Fibroblast of gingiva (primary cell): ENCODE measurements around the gene PNMT.

Source experiments
- DNase-seq: peaks from one replicate; pipeline ENCODE4 v3.0.0-alpha.2; 2011; ENCODE audit warnings: low read depth

The PNMT gene

DNA sequence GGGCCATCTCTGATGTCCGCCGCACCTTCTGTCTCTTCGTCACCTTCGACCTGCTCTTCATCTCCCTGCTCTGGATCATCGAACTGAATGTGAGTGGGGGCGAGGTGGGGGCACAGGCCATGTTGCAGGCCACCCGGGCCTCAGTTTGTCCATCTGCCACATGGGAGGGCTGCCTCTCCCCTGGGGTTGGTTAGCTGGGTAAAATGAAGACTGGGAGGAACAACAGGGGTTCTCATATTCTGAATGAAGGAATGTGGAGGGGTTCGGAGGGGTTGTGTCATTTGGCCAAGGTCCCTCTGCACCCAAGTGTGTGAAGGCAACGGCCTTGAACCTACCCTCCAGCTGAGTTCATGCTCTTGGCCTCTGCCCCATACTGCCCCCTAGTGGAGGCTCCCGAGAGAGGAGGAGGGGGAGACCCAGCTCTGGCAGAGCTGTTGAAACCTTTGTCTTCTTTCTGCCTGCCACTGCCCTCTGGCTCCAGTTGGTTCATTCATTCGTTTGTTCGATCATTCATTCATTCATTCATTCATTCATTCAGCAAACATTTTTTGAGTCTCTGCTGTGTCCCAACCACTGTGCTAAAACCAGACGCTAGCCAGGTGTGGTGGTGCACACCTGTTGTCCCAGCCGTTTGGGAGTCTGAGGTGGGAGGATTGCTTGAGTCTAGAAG lies 14.5 kb upstream of the PNMT start:
- DNase-seq = no peak

DNA sequence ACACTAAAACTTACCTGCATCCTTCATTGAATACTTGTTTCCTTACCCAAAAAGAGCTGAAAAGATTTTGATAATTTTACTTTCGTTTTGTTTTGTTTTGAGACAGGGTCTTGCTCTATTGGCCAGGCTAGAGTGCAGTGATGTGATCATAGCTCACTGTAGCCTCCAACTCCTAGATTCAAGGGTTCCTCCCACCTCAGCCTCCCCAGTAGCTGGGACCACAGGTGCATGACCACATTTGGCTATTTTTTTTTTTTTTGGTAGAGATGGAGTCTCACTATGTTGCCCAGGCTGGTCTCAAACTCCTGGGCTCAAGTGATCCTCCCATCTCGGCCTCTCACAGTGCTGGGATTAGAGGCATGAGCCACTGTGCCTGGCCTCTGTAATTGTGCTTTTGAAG lies 13.1 kb upstream of the PNMT start:
- no peak for DNase-seq

DNA sequence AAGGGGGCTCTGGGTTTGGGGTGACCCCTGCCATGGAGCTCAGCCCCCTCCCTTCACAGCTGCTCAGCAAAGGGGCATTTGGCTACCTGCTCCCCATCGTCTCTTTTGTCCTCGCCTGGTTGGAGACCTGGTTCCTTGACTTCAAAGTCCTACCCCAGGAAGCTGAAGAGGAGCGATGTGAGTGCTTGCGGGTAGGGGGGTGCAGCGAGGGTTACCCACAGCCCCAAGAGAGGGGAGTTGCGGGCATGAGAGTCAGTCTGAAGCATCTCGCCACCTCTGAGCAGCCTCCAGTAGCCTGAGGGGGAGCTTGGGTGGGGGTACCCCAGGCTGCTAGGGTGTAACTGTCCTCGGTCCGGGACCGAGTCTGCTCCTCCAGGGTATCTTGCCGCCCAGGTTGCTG lies 9.9 kb upstream of the PNMT start:
- no peak for DNase-seq

DNA sequence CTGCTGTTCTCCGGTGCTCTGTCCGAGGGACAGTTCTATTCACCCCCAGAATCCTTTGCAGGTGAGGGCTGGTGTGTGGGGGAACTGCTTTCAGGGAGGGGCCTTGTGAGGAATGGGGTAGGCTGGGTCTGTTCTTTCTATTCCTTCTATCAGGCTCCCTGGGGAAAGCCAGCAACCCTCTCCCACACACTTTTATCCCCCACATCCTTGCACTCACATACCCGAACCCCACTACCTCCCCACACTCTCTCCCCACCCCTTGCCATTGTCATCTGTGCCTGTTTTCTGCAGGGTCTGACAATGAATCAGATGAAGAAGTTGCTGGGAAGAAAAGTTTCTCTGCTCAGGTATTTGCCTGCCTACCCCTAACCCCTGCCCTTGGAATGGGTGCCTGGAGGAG lies 9.5 kb upstream of the PNMT start:
- DNase-seq = no peak

DNA sequence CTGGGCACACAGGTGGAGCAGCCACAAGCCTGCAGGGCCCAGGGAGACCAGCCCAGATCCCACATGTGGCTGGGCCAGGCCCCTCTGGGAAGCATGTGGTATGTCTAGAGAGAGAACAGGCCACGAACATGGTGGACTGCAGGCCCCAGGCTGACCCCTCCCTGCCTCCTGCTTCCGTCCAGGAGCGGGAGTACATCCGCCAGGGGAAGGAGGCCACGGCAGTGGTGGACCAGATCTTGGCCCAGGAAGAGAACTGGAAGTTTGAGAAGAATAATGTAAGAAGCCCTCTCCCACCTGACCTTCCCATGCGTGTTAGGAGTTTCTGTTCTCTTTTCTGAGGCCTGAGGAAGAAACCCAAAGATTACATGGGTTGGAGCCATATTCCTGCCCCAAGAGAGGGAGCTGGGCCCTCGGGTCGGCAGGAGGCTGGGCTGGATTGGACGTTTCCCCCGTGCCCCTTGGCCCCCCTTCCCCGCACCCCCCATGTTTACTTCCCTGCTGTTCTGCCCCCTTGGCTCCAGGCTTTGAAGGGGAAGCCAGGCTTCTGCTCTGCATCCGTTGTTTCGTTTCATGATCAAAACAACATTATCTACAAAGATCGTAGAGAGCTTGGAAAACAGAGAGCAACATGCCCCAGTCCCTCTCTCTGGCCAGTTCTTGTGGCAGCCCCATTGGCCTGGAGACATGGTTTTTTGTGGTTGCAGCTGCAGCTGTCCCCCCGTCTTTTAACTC lies 8.8 kb upstream of the PNMT start:
- DNase-seq = no peak

DNA sequence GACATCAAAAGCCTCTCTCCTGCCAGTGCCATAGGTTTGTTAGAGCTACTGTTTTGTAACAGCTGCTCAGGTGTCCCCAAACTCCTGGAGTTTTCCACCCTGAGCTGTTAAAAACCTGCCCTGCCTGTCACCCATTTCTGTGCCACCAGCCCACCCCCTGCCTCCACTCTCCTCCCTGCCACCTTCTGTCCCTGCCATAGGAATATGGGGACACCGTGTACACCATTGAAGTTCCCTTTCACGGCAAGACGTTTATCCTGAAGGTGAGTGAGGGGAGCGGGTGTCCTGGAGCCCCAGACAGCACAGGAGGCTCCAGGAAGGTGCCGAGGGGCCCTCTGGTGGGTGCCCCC lies 8.3 kb upstream of the PNMT start:
- DNase-seq = no peak

DNA sequence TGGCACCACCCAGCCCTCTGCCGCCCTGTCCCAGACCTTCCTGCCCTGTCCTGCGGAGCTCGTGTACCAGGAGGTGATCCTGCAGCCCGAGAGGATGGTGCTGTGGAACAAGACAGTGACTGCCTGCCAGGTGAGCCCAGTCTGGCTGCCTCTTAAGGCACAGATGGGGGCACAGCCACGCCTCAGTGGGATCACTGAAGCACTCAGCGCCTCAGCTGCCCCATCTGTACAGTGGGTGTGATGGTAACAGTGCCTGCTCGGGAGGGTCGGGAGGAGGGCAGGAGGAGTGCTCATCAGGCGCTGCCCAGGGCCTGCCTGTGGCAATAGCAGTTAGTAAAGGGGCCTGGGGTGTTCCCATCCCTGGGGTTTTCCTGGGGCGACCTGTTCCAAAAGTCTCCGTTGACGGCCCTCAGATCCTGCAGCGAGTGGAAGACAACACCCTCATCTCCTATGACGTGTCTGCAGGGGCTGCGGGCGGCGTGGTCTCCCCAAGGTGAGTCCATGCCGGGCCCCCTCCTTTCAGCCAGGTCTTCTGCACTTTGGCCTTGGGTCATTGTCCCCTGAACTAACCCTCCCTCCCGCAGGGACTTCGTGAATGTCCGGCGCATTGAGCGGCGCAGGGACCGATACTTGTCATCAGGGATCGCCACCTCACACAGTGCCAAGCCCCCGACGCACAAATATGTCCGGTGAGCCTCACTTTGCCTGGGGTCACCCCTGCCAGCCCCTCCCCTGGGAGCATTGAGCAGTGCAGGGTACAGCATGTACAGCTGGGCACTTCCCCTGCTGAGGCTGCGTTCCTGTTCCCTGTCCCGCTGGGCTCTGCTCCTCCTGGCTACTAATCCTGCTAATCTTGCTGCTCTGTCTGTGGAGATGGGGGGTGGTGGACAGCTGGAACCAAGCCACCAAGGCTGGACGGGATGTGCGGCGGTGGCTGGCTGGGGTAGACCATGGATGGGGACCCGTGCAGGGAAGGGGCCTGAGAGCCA lies 7.6 kb upstream of the PNMT start:
- no peak for DNase-seq

DNA sequence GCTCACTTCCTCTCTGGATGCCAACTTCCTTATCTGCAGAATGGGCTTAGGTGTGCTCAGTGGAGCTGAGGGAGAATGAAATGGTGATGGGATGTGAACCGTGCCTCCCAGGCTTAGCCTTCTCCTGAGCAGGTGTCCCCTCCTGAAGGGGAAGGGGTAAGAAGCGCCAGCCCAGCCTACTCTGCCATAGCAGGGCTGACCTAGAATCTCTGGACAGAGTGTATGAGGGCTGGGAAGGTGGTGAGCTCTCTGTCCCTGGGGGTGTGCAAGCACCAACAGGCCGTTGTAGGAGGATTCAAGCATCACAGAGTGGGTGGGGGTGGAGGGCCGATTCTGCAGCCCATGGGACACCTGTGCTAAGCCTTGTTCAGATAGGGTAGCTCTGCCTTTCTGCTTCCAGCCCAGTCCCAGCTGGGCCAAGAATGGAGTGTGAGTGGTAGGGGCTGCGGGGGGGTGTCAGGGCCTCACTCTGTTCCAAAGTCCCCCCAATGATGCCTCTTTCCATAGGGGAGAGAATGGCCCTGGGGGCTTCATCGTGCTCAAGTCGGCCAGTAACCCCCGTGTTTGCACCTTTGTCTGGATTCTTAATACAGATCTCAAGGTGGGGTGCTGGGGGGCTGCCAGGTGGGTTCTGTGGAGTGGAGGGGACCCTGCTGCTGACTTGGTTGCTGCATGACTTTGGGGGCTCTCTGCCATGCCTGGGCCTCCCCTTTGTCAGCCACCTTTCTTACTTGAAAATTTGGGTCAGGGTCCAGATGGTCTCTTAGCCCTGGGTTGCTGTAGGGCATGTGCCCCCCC lies 6.3 kb upstream of the PNMT start:
- no peak for DNase-seq

DNA sequence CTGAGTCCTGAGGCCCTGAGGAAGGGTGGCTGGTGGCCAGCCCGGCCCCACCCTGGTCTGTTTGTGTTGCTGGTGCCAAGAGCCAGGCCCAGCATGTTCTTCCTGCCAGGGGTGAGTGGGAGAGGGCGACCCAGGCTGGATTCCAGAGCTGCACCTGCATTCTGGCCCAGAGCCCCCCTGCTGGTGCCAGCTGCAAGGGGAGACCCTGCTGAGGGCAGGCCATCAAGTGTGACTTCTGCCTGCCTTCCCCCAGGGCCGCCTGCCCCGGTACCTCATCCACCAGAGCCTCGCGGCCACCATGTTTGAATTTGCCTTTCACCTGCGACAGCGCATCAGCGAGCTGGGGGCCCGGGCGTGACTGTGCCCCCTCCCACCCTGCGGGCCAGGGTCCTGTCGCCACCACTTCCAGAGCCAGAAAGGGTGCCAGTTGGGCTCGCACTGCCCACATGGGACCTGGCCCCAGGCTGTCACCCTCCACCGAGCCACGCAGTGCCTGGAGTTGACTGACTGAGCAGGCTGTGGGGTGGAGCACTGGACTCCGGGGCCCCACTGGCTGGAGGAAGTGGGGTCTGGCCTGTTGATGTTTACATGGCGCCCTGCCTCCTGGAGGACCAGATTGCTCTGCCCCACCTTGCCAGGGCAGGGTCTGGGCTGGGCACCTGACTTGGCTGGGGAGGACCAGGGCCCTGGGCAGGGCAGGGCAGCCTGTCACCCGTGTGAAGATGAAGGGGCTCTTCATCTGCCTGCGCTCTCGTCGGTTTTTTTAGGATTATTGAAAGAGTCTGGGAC lies 5.5 kb upstream of the PNMT start:
- no peak for DNase-seq

DNA sequence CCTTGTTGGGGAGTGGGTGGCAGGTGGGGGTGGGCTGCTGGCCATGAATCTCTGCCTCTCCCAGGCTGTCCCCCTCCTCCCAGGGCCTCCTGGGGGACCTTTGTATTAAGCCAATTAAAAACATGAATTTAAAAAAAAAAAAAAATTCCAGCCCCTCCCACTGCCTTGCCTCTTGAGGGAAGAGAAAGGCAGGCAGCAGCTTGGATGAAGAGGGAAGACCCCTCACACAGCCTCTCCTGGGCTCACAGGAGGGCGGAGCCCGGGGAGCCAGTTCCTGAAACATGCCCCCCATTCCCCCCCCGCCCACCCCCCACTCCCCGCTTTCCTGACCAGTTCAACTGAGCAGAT lies 4.9 kb upstream of the PNMT start:
- DNase-seq = no peak

DNA sequence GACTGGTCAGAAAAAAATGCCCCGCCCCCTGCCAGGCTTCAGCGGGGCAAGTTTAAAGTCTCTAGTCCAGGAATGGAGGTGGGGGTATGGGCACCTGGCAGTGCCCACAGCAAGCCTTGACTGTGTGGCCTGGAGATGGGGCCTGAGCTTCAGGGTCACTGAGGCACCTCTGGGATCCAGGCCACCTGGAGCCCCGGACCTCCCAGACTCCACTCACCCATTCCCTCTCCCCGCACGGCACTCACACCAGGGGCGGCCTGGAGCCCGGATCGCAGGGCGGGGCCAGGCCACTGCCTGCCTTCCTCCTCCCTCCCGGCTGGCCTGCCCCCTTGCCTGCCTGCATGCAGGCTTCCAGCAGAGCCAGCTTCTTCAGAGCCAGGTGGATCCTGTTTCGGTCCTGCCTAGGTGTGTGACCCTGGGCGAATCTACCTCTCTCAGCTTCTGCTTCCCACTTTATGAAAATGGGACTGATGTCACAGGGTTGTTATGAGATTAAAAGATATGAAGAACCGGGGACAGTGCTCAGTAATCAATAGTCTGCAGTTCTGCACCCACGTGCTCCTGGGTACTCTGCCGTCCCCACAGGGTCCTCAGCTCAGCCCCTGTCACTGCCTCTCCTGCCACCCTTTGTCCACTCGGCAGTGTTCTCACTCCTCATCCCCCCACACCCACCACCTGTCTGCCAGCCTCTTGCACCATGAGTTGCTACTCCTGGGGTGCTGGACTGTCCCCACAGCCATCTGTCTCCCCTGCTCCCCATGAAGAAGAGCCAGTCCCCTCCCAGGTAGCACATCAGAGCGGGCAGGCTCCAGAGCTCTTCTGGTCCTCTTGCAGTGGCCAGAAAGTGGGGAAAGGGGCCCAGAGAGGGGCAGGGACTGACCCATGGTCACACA lies 4.3 kb upstream of the PNMT start:
- DNase-seq = no peak

DNA sequence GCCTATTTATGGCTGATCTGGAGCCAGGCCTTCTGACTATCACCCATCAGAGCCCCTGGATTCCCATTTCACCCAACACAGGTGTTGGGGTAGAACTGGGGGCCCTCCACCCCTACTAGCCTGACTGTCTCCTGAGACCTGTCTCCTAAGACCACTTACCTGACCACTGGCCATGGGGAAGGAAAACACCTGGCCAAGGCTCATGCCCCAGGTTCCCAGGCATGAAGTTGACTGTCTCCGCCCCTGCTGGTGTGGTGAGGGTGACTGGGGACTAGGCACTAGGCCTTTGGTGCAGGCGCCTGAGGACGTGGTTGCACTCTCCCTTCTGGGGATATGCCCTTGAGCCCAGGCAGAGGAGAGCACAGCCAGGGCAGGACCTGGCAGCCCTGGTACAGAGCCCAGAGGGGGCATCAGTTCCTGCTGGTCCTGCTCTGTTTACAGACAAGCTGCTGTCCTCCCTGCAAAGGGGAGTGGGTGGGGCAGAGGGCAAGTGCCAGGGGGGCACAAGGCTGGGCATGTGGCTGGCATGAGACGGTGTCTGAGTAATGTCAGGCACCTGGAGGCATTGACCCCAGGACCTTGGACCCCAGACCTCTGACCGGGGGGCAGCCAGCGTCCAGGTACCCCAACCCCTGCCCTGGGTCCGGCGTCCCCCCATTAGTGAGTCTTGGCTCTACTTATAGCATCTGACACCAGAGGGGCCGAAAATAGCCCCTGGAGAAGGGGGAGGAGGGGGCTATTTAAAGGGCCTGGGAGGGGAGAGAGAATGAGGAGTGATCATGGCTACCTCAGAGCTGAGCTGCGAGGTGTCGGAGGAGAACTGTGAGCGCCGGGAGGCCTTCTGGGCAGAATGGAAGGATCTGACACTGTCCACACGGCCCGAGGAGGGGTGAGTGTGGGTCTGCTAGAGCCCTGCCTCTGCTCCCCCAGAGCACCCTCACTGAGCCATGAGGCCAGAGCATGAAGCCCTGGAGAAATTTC lies 3.4 kb upstream of the PNMT start, which contains the start of gene TCAP:
TSS of gene TCAP (plus strand) at position 769 of the 981 bp plus-strand sequence. CDS start at position 780, 11 bp downstream.
- DNase-seq = no peak

DNA sequence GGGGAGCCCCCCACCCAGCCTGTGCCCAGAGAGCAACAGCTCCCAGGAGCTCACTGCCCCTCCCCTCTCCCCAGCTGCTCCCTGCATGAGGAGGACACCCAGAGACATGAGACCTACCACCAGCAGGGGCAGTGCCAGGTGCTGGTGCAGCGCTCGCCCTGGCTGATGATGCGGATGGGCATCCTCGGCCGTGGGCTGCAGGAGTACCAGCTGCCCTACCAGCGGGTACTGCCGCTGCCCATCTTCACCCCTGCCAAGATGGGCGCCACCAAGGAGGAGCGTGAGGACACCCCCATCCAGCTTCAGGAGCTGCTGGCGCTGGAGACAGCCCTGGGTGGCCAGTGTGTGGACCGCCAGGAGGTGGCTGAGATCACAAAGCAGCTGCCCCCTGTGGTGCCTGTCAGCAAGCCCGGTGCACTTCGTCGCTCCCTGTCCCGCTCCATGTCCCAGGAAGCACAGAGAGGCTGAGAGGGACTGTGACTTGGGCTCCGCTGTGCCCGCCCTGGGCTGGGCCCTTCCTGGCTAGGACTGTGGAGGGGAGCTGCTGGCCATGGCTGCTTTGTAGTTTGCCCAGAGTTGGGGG lies 2.5 kb upstream of the PNMT start:
- DNase-seq = no peak

DNA sequence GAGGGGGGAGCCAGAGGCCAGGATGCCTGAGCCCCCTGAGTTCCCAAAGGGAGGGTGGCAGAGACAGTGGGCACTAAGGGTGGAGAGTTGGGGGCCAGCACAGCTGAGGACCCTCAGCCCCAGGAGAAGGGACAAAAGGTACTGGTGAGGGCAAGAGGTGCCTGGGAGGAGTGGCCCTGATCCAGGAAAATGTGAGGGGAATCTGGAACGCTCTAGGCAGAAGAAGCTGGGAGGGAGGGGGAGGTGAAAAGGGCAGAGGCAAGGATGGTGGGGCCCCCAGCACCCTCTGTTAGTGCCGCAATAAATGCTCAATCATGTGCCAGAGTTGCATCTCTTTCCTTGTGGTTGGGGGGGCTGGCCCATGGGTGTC lies 2.0 kb upstream of the PNMT start:
- no peak for DNase-seq

DNA sequence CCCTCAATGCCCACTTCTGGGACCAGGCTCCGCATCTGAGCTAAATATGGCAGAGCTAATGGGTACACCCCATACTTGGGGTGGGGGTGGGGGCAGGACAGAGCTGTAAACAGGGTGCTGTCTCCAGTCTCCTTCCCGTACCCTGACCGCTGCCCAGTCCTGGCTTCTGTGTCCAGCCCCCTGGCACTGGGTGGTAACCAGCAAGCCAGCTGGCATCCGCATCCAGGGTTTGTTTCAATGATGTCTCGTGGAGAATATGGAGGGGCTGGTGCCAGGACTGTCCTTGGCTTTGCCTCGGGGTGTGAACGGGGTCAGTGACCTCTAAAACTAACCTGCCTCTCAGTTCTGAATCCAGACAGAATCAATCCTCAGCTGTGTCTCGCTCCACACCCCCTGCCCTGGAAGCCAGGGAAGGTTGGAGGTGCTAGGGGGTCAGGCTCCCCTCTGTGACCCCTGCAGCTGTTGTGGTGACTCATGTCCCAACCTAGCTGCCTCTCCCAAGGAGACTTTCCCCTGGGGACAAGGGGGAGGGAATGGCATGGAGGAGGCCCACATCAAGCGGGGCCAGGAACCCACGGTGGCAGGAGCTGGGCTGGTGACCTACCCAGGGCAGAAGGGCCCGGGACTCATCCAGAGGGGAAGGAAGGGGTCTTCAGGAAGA lies 1.5 kb upstream of the PNMT start:
- no peak for DNase-seq

DNA sequence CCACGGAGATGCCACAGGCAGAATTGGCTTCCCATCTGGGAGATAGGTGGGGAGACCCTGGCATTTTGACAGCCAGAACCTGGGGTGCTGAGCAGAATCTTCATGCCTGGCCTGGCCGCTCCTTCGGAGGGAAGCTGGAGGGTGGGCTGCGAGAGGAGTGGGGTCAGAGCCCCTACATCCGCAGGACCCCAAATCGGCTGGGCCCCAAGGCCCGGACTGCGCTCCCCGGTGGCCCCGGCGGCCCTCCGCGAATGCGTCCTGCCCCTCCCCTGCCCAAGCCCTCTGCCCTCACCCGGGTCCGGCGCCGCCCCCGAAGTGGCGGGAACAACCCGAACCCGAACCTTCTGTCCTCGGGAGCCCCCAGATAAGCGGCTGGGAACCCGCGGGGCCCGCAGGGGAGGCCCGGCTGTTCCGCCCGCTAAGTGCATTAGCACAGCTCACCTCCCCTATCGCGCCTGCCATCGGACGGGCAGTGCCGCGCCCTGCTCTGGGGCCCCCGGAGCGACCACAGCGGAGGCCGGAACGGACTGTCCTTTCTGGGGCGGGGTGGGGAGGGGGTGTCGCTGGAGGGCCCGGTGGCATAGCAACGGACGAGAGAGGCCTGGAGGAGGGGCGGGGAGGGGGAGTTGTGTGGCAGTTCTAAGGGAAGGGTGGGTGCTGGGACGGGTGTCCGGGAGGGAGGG lies 850 bp upstream of the PNMT start:
- DNase-seq = no peak
